Fibroblast of skin of left quadriceps (primary cell): ENCODE results near the gene KCNK4.

Source experiments
- DNase-seq, 2 experiments: peaks; one replicate each; pipeline ENCODE4 v3.0.0-alpha.2; 2013; ENCODE audit warnings: low read depth in 2 of 2

Gene KCNK4

GRCh38 chr11:64347193-64347867, 56.2 kb downstream of the KCNK4 start:
- DNase-seq, result no peak

- no peak for DNase-seq
These were observed 57.4 kb downstream of the KCNK4 start for GRCh38 chr11:64348383-64349024.

GRCh38 chr11:64349025-64349387, 57.9 kb downstream of the KCNK4 start:
- no peak for DNase-seq

- DNase-seq, result no peak
These were observed 58.3 kb downstream of the KCNK4 start for GRCh38 chr11:64349404-64349803.
